Measurements from ENCODE around the gene NLK. TPM values are rescaled to one million over a fixed set of nuclear protein-coding genes. Genes with fewer than 3 reads are reported as not detected.
"Not testable (repeated sequence)": the region's sequence is repeated elsewhere in the genome, so short reads cannot be mapped to it uniquely, and the experiment has no call there.

The NLK gene
- total and polyA plus RNA-seq, 4 donors = 7.1 to 27.0 (median 12.1) TPM

- no peak for ATAC-seq (ENCODE audit: insufficient read depth, low FRiP score)
- WGBS, 2 donors = 96 to 97% methylated on average over 5 of the region's 5 CpGs
- no peak for TF ChIP-seq CTCF (IDR thresholded peaks at IDR 0.05; ENCODE audit: control extremely low read depth, extremely low read depth)
Measured at GRCh38 chr17:28185658-28186057, 143.2 kb downstream of the NLK start.

GRCh38 chr17:28186472-28186871 lies 144.0 kb downstream of the NLK start:
- not testable (repeated sequence) for H3K9ac ChIP-seq (ENCODE audit: insufficient read depth in 1 of 2, low read length in 2 of 2)
- 96 to 97% methylated on average over 3 of the region's 3 CpGs for WGBS, 2 donors

More at GRCh38 chr17:28185658-28186057, 143.2 kb downstream of the NLK start:
- Histone ChIP-seq H3K27me3 (ENCODE audit: control insufficient read depth in 3 of 3, insufficient read depth in 3 of 3, low read length in 2 of 3) (no peaks in the 10 kb centered on the region), H3K27ac (ENCODE audit: low read depth in 1 of 2, low read length in 1 of 2) (no peak overlapping the region), H3K36me3 (ENCODE audit: control insufficient read depth in 4 of 4, insufficient read depth in 4 of 4, low read length in 4 of 4) (peaks cover 4 to 12% (median 11%) of the 10 kb centered on the region in 4 donors), H3K9ac (ENCODE audit: insufficient read depth in 1 of 2, low read length in 2 of 2) (no peak overlapping the region), H3K4me3 (no peak overlapping the region), H3K4me1 (ENCODE audit: control insufficient read depth in 5 of 5, insufficient read depth in 5 of 5, low read length in 5 of 5) (peaks cover 0 to 2% (median 0%) of the 10 kb centered on the region in 5 donors), H3K9me3 (ENCODE audit: control insufficient read depth in 4 of 4, insufficient read depth in 3 of 4, low read length in 3 of 4) (no peaks in the 10 kb centered on the region)
- no peak for DNase-seq

GRCh38 chr17:28187931-28188330 lies 145.5 kb downstream of the NLK start:
- Histone ChIP-seq H3K27me3 (ENCODE audit: control insufficient read depth in 3 of 3, insufficient read depth in 3 of 3, low read length in 2 of 3) (no peaks in the 10 kb centered on the region), H3K9ac (ENCODE audit: insufficient read depth in 1 of 2, low read length in 2 of 2) (no peak overlapping the region), H3K36me3 (ENCODE audit: control insufficient read depth in 4 of 4, insufficient read depth in 4 of 4, low read length in 4 of 4) (peaks cover 4 to 16% (median 14%) of the 10 kb centered on the region in 4 donors), H3K27ac (ENCODE audit: low read depth in 1 of 2, low read length in 1 of 2) (no peak overlapping the region), H3K9me3 (ENCODE audit: control insufficient read depth in 4 of 4, insufficient read depth in 3 of 4, low read length in 3 of 4) (no peaks in the 10 kb centered on the region), H3K4me1 (ENCODE audit: control insufficient read depth in 5 of 5, insufficient read depth in 5 of 5, low read length in 5 of 5) (peaks cover 0 to 2% (median 0%) of the 10 kb centered on the region in 5 donors), H3K4me3 (no peak overlapping the region)
- 82 to 93% methylated on average over 2 of the region's 2 CpGs for WGBS, 2 donors
- no peak for TF ChIP-seq CTCF (IDR thresholded peaks at IDR 0.05; ENCODE audit: control extremely low read depth, extremely low read depth)
- DNase-seq = no peak
- no peak for ATAC-seq (ENCODE audit: insufficient read depth, low FRiP score)

More at GRCh38 chr17:28186472-28186871, 144.0 kb downstream of the NLK start:
- not testable (repeated sequence) for H3K27me3 ChIP-seq (ENCODE audit: control insufficient read depth in 3 of 3, insufficient read depth in 3 of 3, low read length in 2 of 3); H3K9me3 ChIP-seq (ENCODE audit: control insufficient read depth in 4 of 4, insufficient read depth in 3 of 4, low read length in 3 of 4); H3K27ac ChIP-seq (ENCODE audit: low read depth in 1 of 2, low read length in 1 of 2); H3K4me3 ChIP-seq; ATAC-seq (ENCODE audit: insufficient read depth, low FRiP score); H3K4me1 ChIP-seq (ENCODE audit: control insufficient read depth in 5 of 5, insufficient read depth in 5 of 5, low read length in 5 of 5); DNase-seq
- H3K36me3 ChIP-seq (ENCODE audit: control insufficient read depth in 4 of 4, insufficient read depth in 4 of 4, low read length in 4 of 4) = peaks cover 4 to 15% (median 11%) of the 10 kb centered on the region in 4 donors

- no peak overlapping the region for H3K27ac ChIP-seq (ENCODE audit: low read depth in 1 of 2, low read length in 1 of 2)
Measured at GRCh38 chr17:28188841-28189263, 146.4 kb downstream of the NLK start.

More at GRCh38 chr17:28188841-28189263, 146.4 kb downstream of the NLK start:
- Histone ChIP-seq H3K9me3 (ENCODE audit: control insufficient read depth in 4 of 4, insufficient read depth in 3 of 4, low read length in 3 of 4) (no peaks in the 10 kb centered on the region), H3K4me3 (no peak overlapping the region), H3K36me3 (ENCODE audit: control insufficient read depth in 4 of 4, insufficient read depth in 4 of 4, low read length in 4 of 4) (peaks cover 4 to 18% (median 16%) of the 10 kb centered on the region in 4 donors), H3K9ac (ENCODE audit: insufficient read depth in 1 of 2, low read length in 2 of 2) (no peak overlapping the region), H3K4me1 (ENCODE audit: control insufficient read depth in 5 of 5, insufficient read depth in 5 of 5, low read length in 5 of 5) (peaks cover 0 to 6% (median 0%) of the 10 kb centered on the region in 5 donors), H3K27me3 (ENCODE audit: control insufficient read depth in 3 of 3, insufficient read depth in 3 of 3, low read length in 2 of 3) (no peaks in the 10 kb centered on the region)
- DNase-seq = no peak
- 72 to 82% methylated on average over 1 of the region's 1 CpG for WGBS, 2 donors
- ATAC-seq (ENCODE audit: insufficient read depth, low FRiP score) = no peak
- TF ChIP-seq CTCF (IDR thresholded peaks at IDR 0.05; ENCODE audit: control extremely low read depth, extremely low read depth) = no peak

All from lung (tissue), 12 donors.